HEK293 (cell line): ENCODE results near the gene OLIG1.

ENCODE experiments used
- CTCF ChIA-PET: fragments of 350-600 bp; formaldehyde crosslinking; extraction: SDS; loops from one replicate; lab custom pipeline; 2021; ENCODE audit warnings: antibody characterized with exemption; lab: Yijun Ruan, JAX
- POLR2A ChIA-PET: fragments of 300-600 bp; formaldehyde crosslinking; extraction: SDS; loops from one replicate; lab custom pipeline; 2020; ENCODE audit warnings: antibody characterized with exemption, inconsistent platforms; lab: Yijun Ruan, JAX
- H3K27ac ChIP-seq: fragments of 200-500 bp; sonication (Bioruptor generic); 2 replicates; pipeline ENCODE4 v1.5.1; 2014; ENCODE audit warnings: low read depth, low read length, control low read depth, inconsistent platforms; ENCODE audit errors: extremely low read depth
- H3K36me3 ChIP-seq, 2 experiments: fragments of 200-500 bp in 1 of 2; sonication (Bioruptor generic) in 1 of 2; 1 replicate in 1 of 2; 2 replicates in 1 of 2; pipeline ENCODE4 v1.5.1; 2014 to 2017; ENCODE audit warnings: inconsistent platforms in 2 of 2, low read length in 2 of 2; ENCODE audit not compliant: control insufficient read depth in 2 of 2, insufficient read depth in 1 of 2
- H3K4me1 ChIP-seq: fragments of 200-500 bp; sonication (Bioruptor generic); 2 replicates; pipeline ENCODE4 v1.5.1; 2014; ENCODE audit warnings: mild to moderate bottlenecking, low read length, inconsistent platforms; ENCODE audit not compliant: control insufficient read depth, insufficient read depth
- H3K4me3 ChIP-seq: 2 replicates; pipeline ENCODE4 v1.5.1; 2011; ENCODE audit warnings: low read depth, mild to moderate bottlenecking, control low read depth, low read length, moderate library complexity
- H3K9me3 ChIP-seq: fragments of 200-500 bp; sonication (Bioruptor generic); 2 replicates; pipeline ENCODE4 v1.5.1; 2014; ENCODE audit warnings: low read depth, low read length, inconsistent platforms; ENCODE audit not compliant: control insufficient read depth, insufficient read depth
- ATF2 ChIP-seq: fragments of 450-650 bp; formaldehyde crosslinking; IDR thresholded peaks from 2 replicates; pipeline ENCODE4 v1.5.1; 2016; ENCODE audit warnings: missing biosample characterization, missing genetic modification characterization, low read depth
- MEIS1 ChIP-seq: sonication (generic); formaldehyde crosslinking; IDR thresholded peaks from 2 replicates; pipeline ENCODE4 v1.8.1; 2022; ENCODE audit warnings: missing genetic modification reagents, mild to moderate bottlenecking, borderline replicate concordance
- MYNN ChIP-seq: fragments of 450-650 bp; formaldehyde crosslinking; IDR thresholded peaks from 2 replicates; pipeline ENCODE4 v1.5.1; 2016; ENCODE audit warnings: missing biosample characterization, missing genetic modification characterization, borderline replicate concordance
- RBAK ChIP-seq: fragments of 450-650 bp; formaldehyde crosslinking; IDR thresholded peaks from 2 replicates; pipeline ENCODE4 v1.5.1; 2016; ENCODE audit warnings: missing biosample characterization, missing genetic modification characterization
- REST ChIP-seq: fragments of 450-650 bp; formaldehyde crosslinking; IDR thresholded peaks from 2 replicates; pipeline ENCODE4 v1.5.1; 2016; ENCODE audit warnings: missing biosample characterization, missing genetic modification characterization
- YY1 ChIP-seq: fragments of 450-650 bp; formaldehyde crosslinking; IDR thresholded peaks from 2 replicates; pipeline ENCODE4 v1.5.1; 2018; ENCODE audit warnings: missing biosample characterization, missing genetic modification characterization
- ZBTB44 ChIP-seq: fragments of 450-650 bp; IDR thresholded peaks from 2 replicates; pipeline ENCODE4 v1.5.1; 2018; ENCODE audit warnings: missing biosample characterization, mild to moderate bottlenecking, missing genetic modification characterization
- ZNF146 ChIP-seq: fragments of 450-650 bp; formaldehyde crosslinking; IDR thresholded peaks from 2 replicates; pipeline ENCODE4 v1.5.1; 2016; ENCODE audit warnings: missing biosample characterization, missing genetic modification characterization
- ZNF157 ChIP-seq: fragments of 450-650 bp; formaldehyde crosslinking; IDR thresholded peaks from 2 replicates; pipeline ENCODE4 v1.5.1; 2016; ENCODE audit warnings: missing biosample characterization, missing genetic modification characterization
- ZNF324 ChIP-seq: fragments of 450-650 bp; formaldehyde crosslinking; IDR thresholded peaks from 2 replicates; pipeline ENCODE4 v1.5.1; 2016; ENCODE audit warnings: missing biosample characterization, missing genetic modification characterization
- ZNF488 ChIP-seq: fragments of 450-650 bp; formaldehyde crosslinking; IDR thresholded peaks from 2 replicates; pipeline ENCODE4 v1.5.1; 2016; ENCODE audit warnings: missing biosample characterization, missing genetic modification characterization
- ZNF510 ChIP-seq: fragments of 450-650 bp; formaldehyde crosslinking; IDR thresholded peaks from 2 replicates; pipeline ENCODE4 v1.5.1; 2018; ENCODE audit warnings: mild to moderate bottlenecking, missing genetic modification characterization, missing biosample characterization; ENCODE audit not compliant: insufficient replicate concordance
- ZNF548 ChIP-seq: fragments of 450-650 bp; formaldehyde crosslinking; IDR thresholded peaks from 2 replicates; pipeline ENCODE4 v1.5.1; 2016; ENCODE audit warnings: missing biosample characterization, missing genetic modification characterization
- ZNF558 ChIP-seq: fragments of 450-650 bp; formaldehyde crosslinking; IDR thresholded peaks from 2 replicates; pipeline ENCODE4 v1.5.1; 2016; ENCODE audit warnings: missing biosample characterization, missing genetic modification characterization
- ZNF658 ChIP-seq: fragments of 450-650 bp; formaldehyde crosslinking; IDR thresholded peaks from 2 replicates; pipeline ENCODE4; 2016; ENCODE audit warnings: missing biosample characterization, missing genetic modification characterization
- ZNF670 ChIP-seq: fragments of 450-650 bp; formaldehyde crosslinking; IDR thresholded peaks from 2 replicates; pipeline ENCODE4 v1.5.1; 2016; ENCODE audit warnings: missing biosample characterization, missing genetic modification characterization, low read depth
- ZNF707 ChIP-seq: fragments of 450-650 bp; formaldehyde crosslinking; IDR thresholded peaks from 2 replicates; pipeline ENCODE4 v1.5.1; 2016; ENCODE audit warnings: missing biosample characterization, missing genetic modification characterization
- TF ChIP-seq, protein P1 (sequence below): fragments of 450-650 bp; formaldehyde crosslinking; IDR thresholded peaks from 2 replicates; pipeline ENCODE4 v1.5.1; 2016; ENCODE audit warnings: missing biosample characterization, missing genetic modification characterization

OLIG1 gene

DNA sequence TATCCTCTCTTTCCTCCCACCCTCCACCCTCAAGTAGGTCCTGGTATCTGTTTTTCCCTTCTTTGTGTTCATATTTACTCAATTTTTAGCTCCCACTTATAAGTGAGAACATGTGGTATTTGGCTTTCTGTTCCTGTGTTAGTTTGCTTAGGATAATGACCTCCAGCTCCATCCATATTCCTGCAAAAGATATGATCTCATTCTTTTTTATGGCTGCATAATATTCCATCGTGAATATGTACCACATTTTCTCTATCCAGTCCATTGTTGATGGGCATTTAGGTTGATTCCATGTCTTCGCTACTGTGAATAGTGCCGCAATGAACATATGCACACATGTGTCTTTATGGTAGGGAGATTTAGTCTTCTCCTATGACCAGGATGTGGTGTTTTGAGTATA, 29.7 kb upstream of the OLIG1 start:
- no peak overlapping the region for H3K4me3 ChIP-seq
- CTCF ChIA-PET = no interaction called here

GRCh38 chr21:33041981-33042380, 28.0 kb upstream of the OLIG1 start:
- ChIA-PET CTCF (interaction anchor here (1.2 to 1.6 kb wide), 4 partner anchors 16 to 155 kb away, joined by 4 to 7 read pairs (median 6); partner anchors contain the start of gene OLIG2), POLR2A (interaction anchor here (0.6 to 2.0 kb wide), 4 partner anchors 16 to 78 kb away, joined by 3 to 8 read pairs (median 4); partner anchors contain the start of gene OLIG2)
- no peak overlapping the region for H3K4me3 ChIP-seq
- peaks cover 3% of the 10 kb centered on the region; the same call in 1 of the 2 replicates for H3K4me1 ChIP-seq
- no peak overlapping the region for H3K27ac ChIP-seq
- no peaks in the 10 kb centered on the region for H3K9me3 ChIP-seq
- H3K36me3 ChIP-seq = no peaks in the 10 kb centered on the region
- no peak for TF ChIP-seq RBAK (tag by site-specific recombination)
- no peak for TF ChIP-seq ZNF548
- TF ChIP-seq ZNF157 (tag by site-specific recombination) = no peak
- no peak for TF ChIP-seq REST (tag by site-specific recombination)
- TF ChIP-seq ZNF510 (tag by site-specific recombination) = no peak
- TF ChIP-seq ZNF707 (tag by site-specific recombination) = no peak
- no peak for TF ChIP-seq ZNF670
- TF ChIP-seq ZNF658 (tag by site-specific recombination) = no peak
- TF ChIP-seq, all 188 proteins: peak for 0

More for the DNA sequence above, 29.7 kb upstream of the OLIG1 start:
- Histone ChIP-seq H3K36me3 (no peaks in the 10 kb centered on the region), H3K4me1 (peaks cover 3% of the 10 kb centered on the region; the same call in 1 of the 2 replicates), H3K27ac (no peak overlapping the region), H3K9me3 (no peaks in the 10 kb centered on the region)
- no peak for TF ChIP-seq MYNN
- TF ChIP-seq YY1 (tag by site-specific recombination) = no peak
- TF ChIP-seq, protein P1, sequence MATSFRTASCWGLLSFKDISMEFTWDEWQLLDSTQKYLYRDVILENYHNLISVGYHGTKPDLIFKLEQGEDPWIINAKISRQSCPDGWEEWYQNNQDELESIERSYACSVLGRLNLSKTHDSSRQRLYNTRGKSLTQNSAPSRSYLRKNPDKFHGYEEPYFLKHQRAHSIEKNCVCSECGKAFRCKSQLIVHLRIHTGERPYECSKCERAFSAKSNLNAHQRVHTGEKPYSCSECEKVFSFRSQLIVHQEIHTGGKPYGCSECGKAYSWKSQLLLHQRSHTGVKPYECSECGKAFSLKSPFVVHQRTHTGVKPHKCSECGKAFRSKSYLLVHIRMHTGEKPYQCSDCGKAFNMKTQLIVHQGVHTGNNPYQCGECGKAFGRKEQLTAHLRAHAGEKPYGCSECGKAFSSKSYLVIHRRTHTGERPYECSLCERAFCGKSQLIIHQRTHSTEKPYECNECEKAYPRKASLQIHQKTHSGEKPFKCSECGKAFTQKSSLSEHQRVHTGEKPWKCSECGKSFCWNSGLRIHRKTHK = no peak
- TF ChIP-seq ZNF488 (tag by site-specific recombination) = no peak
- TF ChIP-seq ZBTB44 (tag by site-specific recombination) = no peak
- TF ChIP-seq ZNF146 (tag by site-specific recombination) = peak; percentile 99
- POLR2A ChIA-PET = no interaction called here

DNA sequence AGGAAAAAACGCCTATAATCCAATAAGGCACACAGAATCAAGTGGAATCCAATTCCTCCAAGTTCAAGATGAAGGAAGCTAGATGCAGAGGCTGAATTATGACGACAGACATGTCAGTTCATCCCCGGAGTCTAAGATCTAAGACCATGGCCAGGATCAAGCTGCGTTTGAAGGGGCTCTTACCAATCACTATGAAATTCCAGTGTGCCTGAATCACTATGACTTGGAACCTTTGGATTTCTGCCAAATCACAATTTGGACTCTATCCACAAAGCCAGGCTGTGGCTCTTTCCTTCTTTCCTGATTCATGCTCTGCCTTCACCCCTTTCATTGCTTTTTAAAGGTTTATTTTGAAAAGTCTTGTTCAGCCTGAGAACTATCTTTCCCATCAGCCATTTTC, 27.1 kb upstream of the OLIG1 start:
- H3K9me3 ChIP-seq = no peaks in the 10 kb centered on the region
- CTCF ChIA-PET = interaction anchor here (0.9 to 1.9 kb wide), 4 partner anchors 17 to 84 kb away, joined by 3 to 11 read pairs (median 7); partner anchors contain the start of gene OLIG2
- POLR2A ChIA-PET = interaction anchor here (1.0 to 1.5 kb wide), 2 partner anchors 17 to 36 kb away, joined by 3 to 5 read pairs; partner anchors contain the start of gene OLIG2
- peaks cover 3% of the 10 kb centered on the region; the same call in 1 of the 2 replicates for H3K4me1 ChIP-seq
- H3K4me3 ChIP-seq = no peak overlapping the region
- H3K27ac ChIP-seq = no peak overlapping the region
- H3K36me3 ChIP-seq = no peaks in the 10 kb centered on the region
- TF ChIP-seq ATF2 (tag by site-specific recombination) (no peak), REST (tag by site-specific recombination) (no peak), MEIS1 (CRISPR knock-in tag) (no peak), ZNF558 (tag by site-specific recombination) (0 out of 2 replicates have a peak, but pooled peaks have one; percentile 40), ZNF324 (no peak)
